ENCODE results near the gene CLDND1. TPM values are rescaled to one million over a fixed set of nuclear protein-coding genes. Genes with fewer than 3 reads are reported as not detected.

CLDND1 gene
- total and polyA plus RNA-seq, 2 of the 13 experiments (the other 11 are each of a cell fraction or from before 2014, with no cell fraction given), result 50.8 to 121 TPM

GRCh38 chr3:98501270-98501669, 21.4 kb downstream of the CLDND1 start:
- in situ Hi-C loops (cut with HindIII; ENCODE audit: extremely low pct_ligation_motif_present, low pct_unique_long_range_greater_than_20kb) (no loop called here), intact Hi-C loops (cut with micrococcal nuclease; ENCODE audit: unreplicated experiment) (no loop called here)
- Histone ChIP-seq H3K79me2 (ENCODE audit: insufficient read depth, low read length) (no peaks in the 10 kb centered on the region), H3K4me2 (ENCODE audit: low read depth, low read length) (no peak overlapping the region), H3K27me3 (ENCODE audit: control insufficient read depth in 1 of 2, insufficient read depth in 2 of 2, low read length in 2 of 2) (no peaks in the 10 kb centered on the region), H2AFZ (ENCODE audit: low read length) (no peak overlapping the region), H3K9ac (ENCODE audit: insufficient read depth, low read depth, low read length) (no peak overlapping the region), H3K4me3 (replicated peaks in 1 of 3; ENCODE audit: insufficient read depth in 1 of 3, low read depth in 2 of 3, low read length in 3 of 3) (no peak overlapping the region), H3K27ac (ENCODE audit: extremely low read length, insufficient read depth, low read length) (no peak overlapping the region), H4K20me1 (ENCODE audit: insufficient read depth, low read length) (no peaks in the 10 kb centered on the region), H3K36me3 (replicated peaks in 1 of 2; ENCODE audit: control insufficient read depth in 1 of 2, insufficient read depth in 2 of 2, low read length in 2 of 2) (no peaks in the 10 kb centered on the region), H3K4me1 (ENCODE audit: insufficient read depth, low read length) (no peaks in the 10 kb centered on the region), H3K9me3 (ENCODE audit: low read length) (no peaks in the 10 kb centered on the region)
- DNase-seq (ENCODE audit: low spot score) (no peak), ATAC-seq (no peak), FAIRE-seq (no peak)
- ChIA-PET CTCF (ENCODE audit: low intra/inter-chr PET ratio, low total read pairs) (no interaction called here), POLR2A (no interaction called here)
- WGBS (ENCODE audit: low lambda C conversion rate), result 35% methylated on average over 4 of the region's 4 CpGs
- TF ChIP-seq NCOA2 (CRISPR knock-in tag; IDR thresholded peaks at IDR 0.05), result no peak
- BruUV-seq (replicated peaks), result no TSS peak

GRCh38 chr3:98500019-98500418, 22.7 kb downstream of the CLDND1 start:
- H3K27ac ChIP-seq (ENCODE audit: extremely low read length, insufficient read depth, low read length), result no peak overlapping the region
- intact Hi-C loops (cut with micrococcal nuclease; ENCODE audit: unreplicated experiment), result no loop called here
- H3K36me3 ChIP-seq (replicated peaks in 1 of 2; ENCODE audit: control insufficient read depth in 1 of 2, insufficient read depth in 2 of 2, low read length in 2 of 2), result no peaks in the 10 kb centered on the region
- in situ Hi-C loops (cut with HindIII; ENCODE audit: extremely low pct_ligation_motif_present, low pct_unique_long_range_greater_than_20kb), result no loop called here
- H2AFZ ChIP-seq (ENCODE audit: low read length), result no peak overlapping the region
- H3K4me2 ChIP-seq (ENCODE audit: low read depth, low read length), result no peak overlapping the region
- ChIA-PET POLR2A (no interaction called here), CTCF (ENCODE audit: low intra/inter-chr PET ratio, low total read pairs) (no interaction called here)
- FAIRE-seq, result no peak
- H3K4me3 ChIP-seq (replicated peaks in 1 of 3; ENCODE audit: insufficient read depth in 1 of 3, low read depth in 2 of 3, low read length in 3 of 3), result no peak overlapping the region
- no peak for ATAC-seq
- DNase-seq (ENCODE audit: low spot score), result no peak
- TF ChIP-seq ZNF432 (CRISPR knock-in tag; IDR thresholded peaks at IDR 0.05; ENCODE audit: borderline replicate concordance) (no peak), MAF1 (CRISPR knock-in tag; IDR thresholded peaks at IDR 0.05; ENCODE audit: borderline replicate concordance) (no peak), ZNF639 (CRISPR knock-in tag; conservative IDR thresholded peaks at IDR 0.05) (no peak), ZNF468 (CRISPR knock-in tag; IDR thresholded peaks at IDR 0.05) (no peak), RARG (CRISPR knock-in tag; IDR thresholded peaks at IDR 0.05; ENCODE audit: low read depth) (no peak), RXRB (CRISPR knock-in tag; IDR thresholded peaks at IDR 0.05; ENCODE audit: borderline replicate concordance) (no peak), BCL3 (CRISPR knock-in tag; IDR thresholded peaks at IDR 0.05) (no peak), ARID5B (CRISPR knock-in tag; IDR thresholded peaks at IDR 0.05) (no peak), ELF3 (CRISPR knock-in tag; IDR thresholded peaks at IDR 0.05) (no peak)
- H3K4me1 ChIP-seq (ENCODE audit: insufficient read depth, low read length), result no peaks in the 10 kb centered on the region
- H3K9ac ChIP-seq (ENCODE audit: insufficient read depth, low read depth, low read length), result no peak overlapping the region
- BruUV-seq (replicated peaks), result no TSS peak
- no peaks in the 10 kb centered on the region for H3K27me3 ChIP-seq (ENCODE audit: control insufficient read depth in 1 of 2, insufficient read depth in 2 of 2, low read length in 2 of 2)
- H3K9me3 ChIP-seq (ENCODE audit: low read length), result no peaks in the 10 kb centered on the region
- 15% methylated on average over 4 of the region's 4 CpGs for WGBS (ENCODE audit: low lambda C conversion rate)
- no peaks in the 10 kb centered on the region for H3K79me2 ChIP-seq (ENCODE audit: insufficient read depth, low read length)
- H4K20me1 ChIP-seq (ENCODE audit: insufficient read depth, low read length), result no peaks in the 10 kb centered on the region

All from HepG2 (cell line).